DOHH2 (cell line): ENCODE data around the gene CFAP53.

Experiments used
- EZH2phosphoT487 ChIP-seq: fragments of 200-600 bp; sonication (generic); IDR thresholded peaks from 2 replicates; pipeline ENCODE4 v1.6.1; 2017; ENCODE audit warnings: borderline replicate concordance, mild to moderate bottlenecking, antibody characterized with exemption, low read length, moderate library complexity, mixed read lengths
- TF ChIP-seq, protein P1 (sequence below): fragments of 200-600 bp; sonication (generic); IDR thresholded peaks from one replicate; pipeline ENCODE4 v1.5.1; 2014; ENCODE audit warnings: antibody characterized with exemption, mild to moderate bottlenecking, low read depth, low read length; ENCODE audit not compliant: poor library complexity, severe bottlenecking

DNA sequence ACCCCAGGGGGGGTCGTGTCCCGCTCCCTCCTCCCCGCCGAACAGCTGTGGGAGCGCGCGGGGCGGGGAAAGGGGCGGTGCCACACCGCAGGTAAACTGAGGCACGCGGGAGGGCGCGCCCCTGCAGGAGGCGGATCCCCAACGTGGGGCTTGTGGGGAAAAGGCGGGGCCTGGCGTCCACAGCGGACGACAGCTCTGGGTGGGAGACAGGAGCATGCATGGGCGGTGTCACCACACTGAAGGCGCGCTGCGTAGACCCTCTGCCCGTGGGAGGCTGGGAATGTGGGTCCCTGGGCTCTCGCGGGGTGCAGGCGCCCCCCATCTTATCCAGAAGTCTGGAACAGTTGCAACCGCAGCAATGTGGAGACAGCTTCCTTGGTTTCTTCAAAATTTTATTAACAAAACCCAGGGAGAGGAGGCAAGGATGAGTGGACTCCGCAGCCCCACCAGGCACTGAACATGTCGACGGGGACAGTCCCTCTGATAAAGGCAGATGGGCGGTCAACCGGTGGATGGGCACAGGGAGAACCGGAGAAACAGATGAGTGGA is 15.8 kb upstream of the CFAP53 start:
- TF ChIP-seq, protein P1, sequence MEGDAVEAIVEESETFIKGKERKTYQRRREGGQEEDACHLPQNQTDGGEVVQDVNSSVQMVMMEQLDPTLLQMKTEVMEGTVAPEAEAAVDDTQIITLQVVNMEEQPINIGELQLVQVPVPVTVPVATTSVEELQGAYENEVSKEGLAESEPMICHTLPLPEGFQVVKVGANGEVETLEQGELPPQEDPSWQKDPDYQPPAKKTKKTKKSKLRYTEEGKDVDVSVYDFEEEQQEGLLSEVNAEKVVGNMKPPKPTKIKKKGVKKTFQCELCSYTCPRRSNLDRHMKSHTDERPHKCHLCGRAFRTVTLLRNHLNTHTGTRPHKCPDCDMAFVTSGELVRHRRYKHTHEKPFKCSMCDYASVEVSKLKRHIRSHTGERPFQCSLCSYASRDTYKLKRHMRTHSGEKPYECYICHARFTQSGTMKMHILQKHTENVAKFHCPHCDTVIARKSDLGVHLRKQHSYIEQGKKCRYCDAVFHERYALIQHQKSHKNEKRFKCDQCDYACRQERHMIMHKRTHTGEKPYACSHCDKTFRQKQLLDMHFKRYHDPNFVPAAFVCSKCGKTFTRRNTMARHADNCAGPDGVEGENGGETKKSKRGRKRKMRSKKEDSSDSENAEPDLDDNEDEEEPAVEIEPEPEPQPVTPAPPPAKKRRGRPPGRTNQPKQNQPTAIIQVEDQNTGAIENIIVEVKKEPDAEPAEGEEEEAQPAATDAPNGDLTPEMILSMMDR = no peak
- TF ChIP-seq EZH2phosphoT487 = no peak
